ENCODE results near the gene COL6A3. TPM values are rescaled to one million over a fixed set of nuclear protein-coding genes. Genes with fewer than 3 reads are reported as not detected.

COL6A3 gene
- total and polyA plus RNA-seq, 2 of the 13 experiments (the other 11 are each of a cell fraction or from before 2014, with no cell fraction given): 0.03 TPM; not detected in 1

GRCh38 chr2:237312021-237312755 lies 101.8 kb downstream of the COL6A3 start:
- H3K27ac ChIP-seq (ENCODE audit: extremely low read length, insufficient read depth, low read length): no peak overlapping the region
- H4K20me1 ChIP-seq (ENCODE audit: insufficient read depth, low read length): no peaks in the 10 kb centered on the region
- H3K9ac ChIP-seq (ENCODE audit: insufficient read depth, low read depth, low read length): no peak overlapping the region
- ChIA-PET POLR2A (no interaction called here), CTCF (ENCODE audit: low intra/inter-chr PET ratio, low total read pairs) (no interaction called here)
- BruUV-seq (replicated peaks): no TSS peak
- in situ Hi-C loops (cut with HindIII; ENCODE audit: extremely low pct_ligation_motif_present, low pct_unique_long_range_greater_than_20kb): no loop called here
- 40% methylated on average over 12 of the region's 12 CpGs for WGBS (ENCODE audit: low lambda C conversion rate)
- intact Hi-C loops (cut with micrococcal nuclease; ENCODE audit: unreplicated experiment): no loop called here
- no peak for ATAC-seq
- H3K4me3 ChIP-seq (replicated peaks in 1 of 3; ENCODE audit: insufficient read depth in 1 of 3, low read depth in 2 of 3, low read length in 3 of 3): no peak overlapping the region
- DNase-seq (ENCODE audit: low spot score): no peak
- peaks cover 4 to 53% of the 10 kb centered on the region in 2 experiments for H3K27me3 ChIP-seq (ENCODE audit: control insufficient read depth in 1 of 2, insufficient read depth in 2 of 2, low read length in 2 of 2)
- H3K4me2 ChIP-seq (ENCODE audit: low read depth, low read length): no peak overlapping the region
- no peak for FAIRE-seq
- no peaks in the 10 kb centered on the region for H3K36me3 ChIP-seq (replicated peaks in 1 of 2; ENCODE audit: control insufficient read depth in 1 of 2, insufficient read depth in 2 of 2, low read length in 2 of 2)
- peaks cover 21% of the 10 kb centered on the region for H3K4me1 ChIP-seq (ENCODE audit: insufficient read depth, low read length)
- H3K79me2 ChIP-seq (ENCODE audit: insufficient read depth, low read length): no peaks in the 10 kb centered on the region
- H3K9me3 ChIP-seq (ENCODE audit: low read length): no peaks in the 10 kb centered on the region
- no peak overlapping the region for H2AFZ ChIP-seq (ENCODE audit: low read length)
- TF ChIP-seq ZNF816 (CRISPR knock-in tag; IDR thresholded peaks at IDR 0.05; ENCODE audit: borderline replicate concordance) (no peak), KLF9 (CRISPR knock-in tag; IDR thresholded peaks at IDR 0.05; ENCODE audit: low read depth) (no peak), SOX5 (CRISPR knock-in tag; IDR thresholded peaks at IDR 0.05; ENCODE audit: borderline replicate concordance) (no peak), ZNF646 (CRISPR knock-in tag; IDR thresholded peaks at IDR 0.05) (no peak), ZNF503 (CRISPR knock-in tag; IDR thresholded peaks at IDR 0.05) (no peak), ZFP36 (IDR thresholded peaks at IDR 0.05; ENCODE audit: borderline replicate concordance, low read depth, low read length, partially characterized antibody) (no peak), GZF1 (CRISPR knock-in tag; IDR thresholded peaks at IDR 0.05) (no peak), ZFY (CRISPR knock-in tag; IDR thresholded peaks at IDR 0.05) (no peak), ZBTB37 (CRISPR knock-in tag; IDR thresholded peaks at IDR 0.05) (no peak), JARID2 (CRISPR knock-in tag; IDR thresholded peaks at IDR 0.05; ENCODE audit: insufficient replicate concordance) (no peak), ZNF296 (CRISPR knock-in tag; conservative IDR thresholded peaks at IDR 0.05) (no peak), MXD4 (CRISPR knock-in tag; IDR thresholded peaks at IDR 0.05) (no peak), ZNF331 (CRISPR knock-in tag; IDR thresholded peaks at IDR 0.05) (no peak), ZNF766 (CRISPR knock-in tag; IDR thresholded peaks at IDR 0.05; ENCODE audit: borderline replicate concordance) (no peak), RARA (CRISPR knock-in tag; IDR thresholded peaks at IDR 0.05) (no peak), EEA1 (CRISPR knock-in tag; IDR thresholded peaks at IDR 0.05; ENCODE audit: borderline replicate concordance) (no peak)

Measured in HepG2 (cell line).